Measurements from ENCODE around the gene SLAMF1. TPM values are rescaled to one million over a fixed set of nuclear protein-coding genes. Genes with fewer than 3 reads are reported as not detected.
"Not testable (repeated sequence)": the region's sequence is repeated elsewhere in the genome, so short reads cannot be mapped to it uniquely, and the experiment has no call there.

Gene SLAMF1
- polyA plus RNA-seq, 3 donors: 0.13 to 0.65 TPM; not detected in 1

GRCh38 chr1:160567341-160567740 is 79.5 kb downstream of the SLAMF1 start:
- H3K27ac ChIP-seq (ENCODE audit: low read depth in 1 of 2, low read length in 2 of 2): peak overlapping the region in 1 of 2 donors; percentile 69
- TF ChIP-seq CTCF (IDR thresholded peaks at IDR 0.05): no peak
- Mint-ChIP-seq H3K4me1 (peaks cover 71% of the 10 kb centered on the region), H3K27ac (peak overlapping the region in 3 of 7 donors; percentile 33 to 92 (median 48)), H3K27me3 (ENCODE audit: low read depth in 3 of 3) (no peaks in the 10 kb centered on the region), H3K9me3 (peaks cover 6 to 11% (median 9%) of the 10 kb centered on the region in 7 donors), H3K4me3 (no peak overlapping the region), H3K36me3 (peaks cover 47 to 57% of the 10 kb centered on the region in 2 donors)
- no peak for DNase-seq
- H2AFZ ChIP-seq (ENCODE audit: insufficient read depth, low read depth, low read length, poor library complexity, severe bottlenecking): no peak overlapping the region
- WGBS (ENCODE audit: insufficient coverage): 88% methylated on average over 2 of the region's 5 CpGs
- H3K36me3 ChIP-seq (replicated peaks in 1 of 2; ENCODE audit: control insufficient read depth in 1 of 2, insufficient read depth in 2 of 2, low read length in 2 of 2): peaks cover 11 to 25% of the 10 kb centered on the region in 2 donors
- no peaks in the 10 kb centered on the region for H3K27me3 ChIP-seq (ENCODE audit: control insufficient read depth in 2 of 2, insufficient read depth in 2 of 2, low read length in 2 of 2)
- H3K4me3 ChIP-seq (replicated peaks in 1 of 3; ENCODE audit: low read depth in 2 of 3, low read length in 3 of 3): no peak overlapping the region
- no peak overlapping the region for H3K9ac ChIP-seq (ENCODE audit: insufficient read depth, low read length, poor library complexity, severe bottlenecking)
- H3K9me3 ChIP-seq (replicated peaks in 1 of 2; ENCODE audit: control insufficient read depth in 1 of 2, insufficient read depth in 1 of 2, low read length in 2 of 2): no peaks in the 10 kb centered on the region
- H3K79me2 ChIP-seq (ENCODE audit: insufficient read depth, low read length): peaks cover 100% of the 10 kb centered on the region
- intact Hi-C loops (cut with micrococcal nuclease): no loop called here
- H3K4me1 ChIP-seq (ENCODE audit: control insufficient read depth in 1 of 2, insufficient read depth in 2 of 2, low read length in 2 of 2): peaks cover 57 to 81% of the 10 kb centered on the region in 2 donors
- no peak overlapping the region for H3K4me2 ChIP-seq (replicated peaks; ENCODE audit: extremely low read depth, low read length, poor library complexity, severe bottlenecking)
- no peaks in the 10 kb centered on the region for H4K20me1 ChIP-seq (ENCODE audit: insufficient read depth, low read length)

- Mint-ChIP-seq H3K4me1 (peaks cover 71% of the 10 kb centered on the region), H3K27me3 (ENCODE audit: low read depth in 3 of 3) (peaks cover 0 to 2% (median 0%) of the 10 kb centered on the region in 3 donors), H3K4me3 (no peak overlapping the region), H3K27ac (peak overlapping the region in 6 of 7 donors; percentile 19 to 71 (median 60)), H3K9me3 (peaks cover 4 to 9% (median 8%) of the 10 kb centered on the region in 7 donors), H3K36me3 (peaks cover 45 to 50% of the 10 kb centered on the region in 2 donors)
- Histone ChIP-seq H3K27me3 (ENCODE audit: control insufficient read depth in 2 of 2, insufficient read depth in 2 of 2, low read length in 2 of 2) (no peaks in the 10 kb centered on the region), H3K9ac (ENCODE audit: insufficient read depth, low read length, poor library complexity, severe bottlenecking) (no peak overlapping the region), H3K4me1 (ENCODE audit: control insufficient read depth in 1 of 2, insufficient read depth in 2 of 2, low read length in 2 of 2) (peaks cover 45 to 74% of the 10 kb centered on the region in 2 donors), H4K20me1 (ENCODE audit: insufficient read depth, low read length) (no peaks in the 10 kb centered on the region), H3K36me3 (replicated peaks in 1 of 2; ENCODE audit: control insufficient read depth in 1 of 2, insufficient read depth in 2 of 2, low read length in 2 of 2) (peaks cover 11 to 25% of the 10 kb centered on the region in 2 donors), H2AFZ (ENCODE audit: insufficient read depth, low read depth, low read length, poor library complexity, severe bottlenecking) (no peak overlapping the region), H3K4me2 (replicated peaks; ENCODE audit: extremely low read depth, low read length, poor library complexity, severe bottlenecking) (peak overlapping the region; percentile 32), H3K27ac (ENCODE audit: low read depth in 1 of 2, low read length in 2 of 2) (peak overlapping the region in 1 of 2 donors; percentile 69), H3K9me3 (replicated peaks in 1 of 2; ENCODE audit: control insufficient read depth in 1 of 2, insufficient read depth in 1 of 2, low read length in 2 of 2) (no peaks in the 10 kb centered on the region), H3K4me3 (replicated peaks in 1 of 3; ENCODE audit: low read depth in 2 of 3, low read length in 3 of 3) (no peak overlapping the region), H3K79me2 (ENCODE audit: insufficient read depth, low read length) (peaks cover 100% of the 10 kb centered on the region)
- intact Hi-C loops (cut with micrococcal nuclease): no loop called here
- DNase-seq: no peak
- no peak for TF ChIP-seq CTCF (IDR thresholded peaks at IDR 0.05)
- 69% methylated on average over 3 of the region's 4 CpGs for WGBS (ENCODE audit: insufficient coverage)
Measured at GRCh38 chr1:160565564-160565963, 81.3 kb downstream of the SLAMF1 start.

- H4K20me1 ChIP-seq (ENCODE audit: insufficient read depth, low read length); DNase-seq; intact Hi-C loops (cut with micrococcal nuclease); H3K27me3 Mint-ChIP-seq (ENCODE audit: low read depth in 3 of 3); H3K9ac ChIP-seq (ENCODE audit: insufficient read depth, low read length, poor library complexity, severe bottlenecking); H3K27ac ChIP-seq (ENCODE audit: low read depth in 1 of 2, low read length in 2 of 2); H3K27me3 ChIP-seq (ENCODE audit: control insufficient read depth in 2 of 2, insufficient read depth in 2 of 2, low read length in 2 of 2); H3K4me3 Mint-ChIP-seq; H3K4me2 ChIP-seq (replicated peaks; ENCODE audit: extremely low read depth, low read length, poor library complexity, severe bottlenecking); H3K9me3 ChIP-seq (replicated peaks in 1 of 2; ENCODE audit: control insufficient read depth in 1 of 2, insufficient read depth in 1 of 2, low read length in 2 of 2); H3K4me3 ChIP-seq (replicated peaks in 1 of 3; ENCODE audit: low read depth in 2 of 3, low read length in 3 of 3); H3K9me3 Mint-ChIP-seq; H2AFZ ChIP-seq (ENCODE audit: insufficient read depth, low read depth, low read length, poor library complexity, severe bottlenecking): not testable (repeated sequence)
- Mint-ChIP-seq H3K4me1 (peaks cover 74% of the 10 kb centered on the region), H3K27ac (peak overlapping the region in 1 of 7 donors; percentile 22), H3K36me3 (peaks cover 41 to 50% of the 10 kb centered on the region in 2 donors)
- peaks cover 34 to 73% of the 10 kb centered on the region in 2 donors for H3K4me1 ChIP-seq (ENCODE audit: control insufficient read depth in 1 of 2, insufficient read depth in 2 of 2, low read length in 2 of 2)
- H3K36me3 ChIP-seq (replicated peaks in 1 of 2; ENCODE audit: control insufficient read depth in 1 of 2, insufficient read depth in 2 of 2, low read length in 2 of 2): peaks cover 11 to 25% of the 10 kb centered on the region in 2 donors
- no CpG with 5 or more reads among the region's 1 CpG for WGBS (ENCODE audit: insufficient coverage)
- H3K79me2 ChIP-seq (ENCODE audit: insufficient read depth, low read length): peaks cover 100% of the 10 kb centered on the region
Measured at GRCh38 chr1:160563230-160563629, 83.6 kb downstream of the SLAMF1 start.

All from CD14-positive monocyte (primary cell).